Endometrium (tissue), 2 donors: ENCODE results near the gene ATP6V1B1.

Source experiments
- FAIRE-seq: peaks from 2 replicates; lab custom pipeline; 2012; peaks lifted over from hg19 to GRCh38; lab: Jason Lieb, UNC
- donor health status: control.
- donor health status: control.

ATP6V1B1 gene

GRCh38 chr2:70944111-70944690 is 8.5 kb downstream of the ATP6V1B1 start:
- no peak for FAIRE-seq

GRCh38 chr2:70946832-70947442 is 11.2 kb downstream of the ATP6V1B1 start:
- FAIRE-seq, result no peak

- FAIRE-seq, result no peak
These were observed 12.0 kb downstream of the ATP6V1B1 start for GRCh38 chr2:70947556-70948184.

- no peak for FAIRE-seq
These were observed 12.8 kb downstream of the ATP6V1B1 start for GRCh38 chr2:70948337-70949003.

GRCh38 chr2:70949086-70949485 is 13.4 kb downstream of the ATP6V1B1 start:
- FAIRE-seq, result no peak

GRCh38 chr2:70954886-70955285 is 19.2 kb downstream of the ATP6V1B1 start:
- no peak for FAIRE-seq

- no peak for FAIRE-seq
These were observed 20.4 kb downstream of the ATP6V1B1 start for GRCh38 chr2:70956141-70956540.

- no peak for FAIRE-seq
These were observed 22.1 kb downstream of the ATP6V1B1 start for GRCh38 chr2:70957798-70958197.

- FAIRE-seq, result no peak
These were observed 23.1 kb downstream of the ATP6V1B1 start for GRCh38 chr2:70958759-70959158.

GRCh38 chr2:70959271-70959761 is 23.6 kb downstream of the ATP6V1B1 start:
- FAIRE-seq, result no peak

- no peak for FAIRE-seq
These were observed 24.4 kb downstream of the ATP6V1B1 start for GRCh38 chr2:70959851-70960832.

GRCh38 chr2:70960833-70961647 is 25.3 kb downstream of the ATP6V1B1 start:
- no peak for FAIRE-seq

- no peak for FAIRE-seq
These were observed 25.9 kb downstream of the ATP6V1B1 start for GRCh38 chr2:70961648-70961994.

GRCh38 chr2:70962211-70962884 is 26.6 kb downstream of the ATP6V1B1 start:
- no peak for FAIRE-seq

- FAIRE-seq, result no peak
These were observed 27.5 kb downstream of the ATP6V1B1 start for GRCh38 chr2:70962885-70963878.

GRCh38 chr2:70964133-70964532 is 28.4 kb downstream of the ATP6V1B1 start:
- FAIRE-seq, result no peak

GRCh38 chr2:70964596-70965386 is 29.1 kb downstream of the ATP6V1B1 start:
- FAIRE-seq, result no peak

- no peak for FAIRE-seq
These were observed 29.8 kb downstream of the ATP6V1B1 start for GRCh38 chr2:70965506-70965905.
